Measurements from ENCODE around the gene MS4A6E. TPM values are rescaled to one million over a fixed set of nuclear protein-coding genes. Genes with fewer than 3 reads are reported as not detected.

Gene MS4A6E
- total and polyA plus RNA-seq, 7 donors: 0.23 to 1.2 TPM; not detected in 5

Other genes with a start within 250 kb of the MS4A6E start
- 1 to 10 TPM in 3 of 4 donors, not detected in 1; 1.2 to 2.5 (median 1.6) TPM for gene MS4A2, start 238.6 kb upstream of the MS4A6E start, total RNA-seq
- gene MS4A2, start 238.6 kb upstream of the MS4A6E start, polyA plus RNA-seq: under 1 TPM in 2 of 3 donors, not detected in 1; 0.26 to 0.60 TPM
- gene MS4A6A, start 144.2 kb upstream of the MS4A6E start, total RNA-seq: 100 to 1,000 TPM in 2 of 4 donors, 10 to 100 TPM in 2; 64.3 to 115 (median 87.7) TPM
- 100 to 1,000 TPM in 1 of 3 donors, 10 to 100 TPM in 2; 58.9 to 113 (median 80.0) TPM for gene MS4A6A, start 144.2 kb upstream of the MS4A6E start, polyA plus RNA-seq
- 10 to 100 TPM in 2 of 4 donors, 1 to 10 TPM in 2; 2.6 to 11.1 (median 8.8) TPM for gene MS4A4E, start 84.1 kb upstream of the MS4A6E start, total RNA-seq
- under 1 TPM in 1 of 3 donors, not detected in 2; 0.48 TPM for gene MS4A4E, start 84.1 kb upstream of the MS4A6E start, polyA plus RNA-seq
- 10 to 100 TPM; 12.7 to 49.9 (median 38.3) TPM for gene MS4A4A, start 46.6 kb upstream of the MS4A6E start, total RNA-seq
- 10 to 100 TPM; 10.8 to 43.9 (median 25.0) TPM for gene MS4A4A, start 46.6 kb upstream of the MS4A6E start, polyA plus RNA-seq
- gene MS4A7, start 51.3 kb downstream of the MS4A6E start, total RNA-seq: 10 to 100 TPM; 26.1 to 51.0 (median 32.2) TPM
- 10 to 100 TPM in 2 of 3 donors, 1 to 10 TPM in 1; 6.9 to 39.8 (median 12.6) TPM for gene MS4A7, start 51.3 kb downstream of the MS4A6E start, polyA plus RNA-seq
- gene MS4A14, start 69.2 kb downstream of the MS4A6E start, total RNA-seq: 1 to 10 TPM in 3 of 4 donors, under 1 TPM in 1; 0.41 to 7.2 (median 3.2) TPM
- gene MS4A14, start 69.2 kb downstream of the MS4A6E start, polyA plus RNA-seq: under 1 TPM in 1 of 3 donors, not detected in 2; 0.25 TPM
- not detected for gene MS4A5, start 102.3 kb downstream of the MS4A6E start, total RNA-seq
- not detected for gene MS4A5, start 102.3 kb downstream of the MS4A6E start, polyA plus RNA-seq
- gene MS4A1, start 128.6 kb downstream of the MS4A6E start, total RNA-seq: not detected
- 100 to 1,000 TPM in 1 of 3 donors, 1 to 10 TPM in 1, under 1 TPM in 1; 0.69 to 109 (median 1.8) TPM for gene MS4A1, start 128.6 kb downstream of the MS4A6E start, polyA plus RNA-seq
- under 1 TPM in 1 of 4 donors, not detected in 3; 0.41 TPM for gene MS4A12, start 165.5 kb downstream of the MS4A6E start, total RNA-seq
- gene MS4A12, start 165.5 kb downstream of the MS4A6E start, polyA plus RNA-seq: 100 to 1,000 TPM; 356 to 427 (median 402) TPM
- gene MS4A13, start 188.1 kb downstream of the MS4A6E start, total RNA-seq: not detected
- gene MS4A13, start 188.1 kb downstream of the MS4A6E start, polyA plus RNA-seq: not detected